ENCODE measurements around the gene MPZL2.

DNA sequence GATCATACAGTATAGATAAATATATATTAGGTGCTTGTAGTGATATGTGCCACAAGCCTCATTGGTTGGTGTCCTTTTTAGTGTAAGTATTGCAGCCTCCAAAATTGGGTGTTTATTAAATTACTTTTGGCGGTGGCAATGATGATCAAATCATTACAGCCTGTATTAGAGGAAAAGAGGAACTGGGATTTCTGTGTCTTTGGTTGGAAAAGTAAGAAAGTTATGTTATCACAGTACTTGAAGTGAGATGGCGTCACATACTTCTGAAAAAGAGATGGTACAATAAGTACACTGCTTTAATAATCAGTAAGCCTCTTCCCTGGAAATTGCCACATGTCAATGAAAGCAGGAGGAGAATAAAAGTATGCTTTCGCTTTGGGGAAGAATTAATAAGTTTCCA, 11.4 kb downstream of the MPZL2 start:
- TF ChIP-seq EZH2 (IDR thresholded peaks at IDR 0.05; ENCODE audit: borderline replicate concordance, insufficient read depth, low read length, poor library complexity, severe bottlenecking), result no peak
- no peak for TF ChIP-seq POLR2AphosphoS5 (IDR thresholded peaks at IDR 0.05)
